Activated T-cell treated with anti-CD3 and anti-CD28 coated beads for 24 hours (primary cell): ENCODE data around the gene ICA1.
"Not testable (repeated sequence)": the region's sequence is repeated elsewhere in the genome, so short reads cannot be mapped to it uniquely, and the experiment has no call there.

Experiments used
- DNase-seq: peaks from one replicate; pipeline ENCODE4 v3.0.0-alpha.2; 2020; ENCODE audit warnings: low read depth

Gene ICA1

DNA sequence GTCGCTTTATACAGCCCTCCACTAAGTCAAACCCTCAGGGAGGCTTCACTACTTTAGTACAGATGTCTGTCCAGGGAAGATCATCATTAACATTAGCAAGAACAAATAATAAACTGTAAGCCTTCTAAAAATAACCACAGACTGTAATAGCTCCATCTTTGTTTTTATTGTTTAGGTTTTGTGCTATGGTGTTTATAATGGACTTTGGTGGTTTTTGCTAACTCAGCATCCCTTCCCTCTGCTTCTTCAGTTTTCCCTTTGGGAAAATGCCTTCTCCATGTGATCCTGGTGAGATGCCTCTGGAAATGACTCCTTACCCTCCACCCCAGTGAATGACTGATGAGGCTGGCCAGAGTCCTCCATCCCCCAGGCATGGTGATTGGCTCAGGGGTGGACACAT is 131.3 kb downstream of the ICA1 start:
- no peak for DNase-seq

DNA sequence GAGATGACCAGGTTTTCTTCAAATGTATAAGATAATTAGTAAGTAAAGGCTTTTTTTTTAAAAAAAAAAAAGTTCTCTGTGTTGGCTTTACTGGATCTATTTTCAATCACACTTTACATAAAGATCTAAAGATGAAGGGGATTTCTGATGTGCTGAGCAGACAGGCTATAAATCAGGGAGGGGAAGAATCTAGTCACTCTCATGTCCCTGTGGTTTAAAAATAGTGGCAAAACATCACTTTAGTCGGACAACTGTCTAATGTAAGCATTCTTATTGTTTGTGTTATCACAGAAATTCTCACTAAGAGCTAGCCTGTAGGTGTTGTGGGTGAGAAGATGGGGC is 132.7 kb downstream of the ICA1 start:
- DNase-seq = no peak

DNA sequence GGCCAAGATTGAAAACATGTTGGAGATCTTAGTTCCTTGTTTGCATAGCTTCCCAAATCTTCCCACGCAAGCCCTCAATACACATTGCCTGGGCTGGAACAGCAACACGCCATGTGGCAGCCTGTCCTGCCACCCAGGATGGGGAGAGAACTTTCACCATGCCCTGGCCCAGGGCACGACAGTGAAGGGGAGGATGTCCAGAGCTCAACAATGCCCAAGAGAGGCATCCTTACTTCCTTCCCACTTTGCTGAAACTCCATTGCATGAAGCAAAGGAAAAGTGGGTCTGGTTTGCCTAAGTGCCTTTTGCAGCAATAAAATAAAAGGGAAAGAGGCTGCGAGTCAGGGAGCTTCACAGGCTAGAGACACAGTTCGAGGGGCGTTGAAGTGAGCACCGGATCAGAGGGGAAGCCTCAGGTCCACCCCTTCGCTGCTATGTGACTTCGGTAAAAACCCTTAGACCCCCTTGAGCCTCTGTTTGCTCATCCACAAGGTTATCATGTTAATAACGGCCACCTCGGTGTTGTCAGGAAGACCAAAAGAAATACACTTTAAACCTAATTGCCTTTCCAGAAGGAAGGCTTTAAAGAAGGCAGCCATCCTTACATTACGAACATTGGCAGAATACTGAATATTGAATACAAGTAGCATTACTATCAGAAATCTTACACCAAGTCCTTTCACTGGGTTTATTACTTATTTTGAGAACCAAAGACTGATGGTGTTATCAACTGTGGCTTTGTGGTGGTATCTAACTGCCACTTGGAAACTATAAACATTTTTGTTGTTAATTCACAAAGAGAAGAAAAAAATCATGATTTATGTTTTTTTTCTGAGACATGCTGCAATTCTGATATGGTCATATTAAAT is 133.3 kb downstream of the ICA1 start:
- no peak for DNase-seq

DNA sequence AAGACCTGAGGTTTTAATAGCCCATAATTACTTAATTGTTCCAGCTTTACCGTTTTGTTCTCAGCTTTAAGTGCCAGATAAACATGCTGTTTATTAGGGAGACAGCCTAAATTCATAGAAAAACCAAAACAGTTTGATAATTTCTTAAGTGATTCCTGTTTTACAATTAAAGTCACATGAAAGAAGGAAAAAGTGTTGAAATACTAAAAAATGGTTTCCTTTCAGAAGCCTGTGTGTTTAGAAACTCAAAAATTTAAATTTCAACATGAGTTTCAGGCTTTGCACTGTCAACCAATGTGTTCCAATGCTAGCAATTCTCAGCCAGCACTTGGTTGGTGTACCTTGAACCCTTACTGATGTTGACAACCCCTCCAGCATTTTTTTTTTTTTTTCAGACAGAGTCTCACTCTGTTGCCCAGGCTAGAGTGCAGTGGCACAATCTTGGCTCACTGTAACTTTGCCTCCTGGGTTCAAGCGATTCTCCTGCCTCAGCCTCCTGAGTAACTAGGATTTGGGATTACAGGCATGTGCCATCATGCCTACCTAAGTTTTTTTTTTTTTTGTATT is 135.3 kb downstream of the ICA1 start:
- DNase-seq = no peak

DNA sequence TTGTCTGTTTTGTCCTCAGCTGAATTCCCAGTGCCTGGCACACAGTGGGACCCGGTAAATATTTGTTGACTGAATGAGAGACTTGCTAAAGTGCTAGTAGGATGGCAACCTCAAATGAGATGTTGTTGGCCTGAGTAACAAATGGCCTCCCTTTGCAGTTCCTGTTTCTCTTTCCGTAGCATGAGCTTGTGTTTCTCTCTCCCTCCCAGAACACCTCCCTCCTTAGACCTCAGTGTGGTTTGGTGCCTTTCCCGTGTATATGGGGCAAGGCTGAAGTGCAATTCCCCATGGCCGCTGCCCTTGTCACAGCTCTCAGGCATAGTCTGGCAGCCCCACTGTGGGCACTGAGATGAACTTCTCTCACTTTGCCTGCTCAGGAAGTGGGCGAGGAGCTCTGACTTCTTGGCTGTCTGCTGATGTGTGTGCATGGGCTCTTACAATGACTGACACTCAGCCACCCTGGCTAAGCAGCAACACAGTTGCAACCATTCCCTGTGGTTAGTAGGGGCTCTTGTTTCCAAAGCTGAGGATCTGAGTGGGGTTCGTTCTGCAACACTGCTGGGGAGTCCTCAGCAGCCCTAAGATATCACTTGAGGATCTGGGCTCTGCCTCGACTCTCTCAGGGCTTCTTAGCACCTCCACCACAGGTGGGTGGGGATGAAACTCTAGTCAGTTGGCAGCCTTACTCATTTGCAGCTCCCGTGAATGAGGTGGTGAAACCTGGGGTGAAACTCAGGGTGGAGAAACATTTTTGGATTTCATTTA is 136.1 kb downstream of the ICA1 start:
- DNase-seq = peak; percentile 73

DNA sequence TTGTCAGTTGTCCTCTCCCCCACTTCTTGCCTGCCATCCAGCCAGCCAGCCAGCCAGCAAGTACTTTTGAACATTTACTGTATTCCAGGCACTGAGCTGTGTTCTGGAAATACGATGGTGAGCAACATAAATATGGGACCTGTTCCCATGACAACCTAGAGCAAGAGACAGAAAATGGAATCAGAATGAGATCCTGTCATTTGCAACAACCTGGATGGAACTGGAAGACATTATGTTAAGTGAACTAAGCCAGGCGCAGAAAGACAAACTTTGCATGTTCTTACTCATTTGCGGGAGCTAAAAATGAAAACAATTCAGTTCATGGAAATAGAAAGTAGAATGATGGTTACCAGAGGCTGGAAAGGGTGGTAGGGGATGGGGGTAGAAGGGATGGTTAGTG is 140.7 kb downstream of the ICA1 start:
- DNase-seq = no peak

DNA sequence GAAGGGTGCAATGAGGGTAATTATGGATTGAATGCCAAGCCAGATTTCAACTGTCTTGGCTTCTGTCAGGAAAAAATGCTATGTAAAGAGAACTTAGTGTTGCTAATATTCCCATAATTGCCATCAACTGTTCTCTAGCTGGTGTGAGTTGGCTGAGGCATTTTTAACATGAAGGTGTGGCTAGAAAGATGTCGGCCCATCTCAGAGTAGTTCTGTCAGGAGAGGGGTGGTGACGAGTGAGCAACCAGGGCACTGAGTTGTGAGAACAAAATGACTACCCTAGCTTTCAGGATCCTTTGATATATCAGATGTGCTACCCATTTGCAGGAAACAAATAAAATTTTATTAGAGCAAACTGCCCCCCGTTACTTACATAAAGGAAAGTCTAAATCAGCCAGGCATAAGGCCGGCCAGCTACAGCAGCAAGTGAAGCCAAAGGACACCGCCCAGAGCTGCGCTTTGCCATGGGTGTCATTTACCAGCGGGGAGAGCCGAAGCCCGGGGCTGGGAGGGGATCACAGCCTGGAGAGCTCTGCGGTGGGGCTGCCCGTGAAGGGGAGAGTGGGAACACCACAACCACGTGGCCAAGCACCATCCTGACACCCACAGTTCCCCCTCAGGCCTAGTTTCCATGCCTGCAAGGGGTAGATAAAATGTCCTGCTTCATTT is 141.4 kb downstream of the ICA1 start:
- no peak for DNase-seq

DNA sequence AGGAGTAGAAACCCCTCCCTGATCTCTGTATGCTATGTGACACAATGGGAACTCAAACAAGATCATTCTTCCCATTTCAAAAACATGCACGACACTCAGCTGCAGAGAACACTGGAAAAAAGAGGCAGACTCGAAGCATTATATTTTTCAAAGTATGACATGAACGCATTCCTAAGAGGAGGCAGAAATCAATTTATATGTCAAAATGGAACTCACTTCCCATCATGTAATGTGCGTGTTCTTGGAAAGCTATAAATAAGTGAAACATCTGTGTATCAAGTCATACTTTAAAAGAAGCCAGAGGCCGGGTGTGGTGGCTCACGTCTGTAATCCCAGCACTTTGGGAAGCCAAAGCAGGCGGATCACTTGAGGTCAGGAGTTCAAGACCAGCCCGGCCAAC is 142.7 kb downstream of the ICA1 start:
- DNase-seq = no peak

DNA sequence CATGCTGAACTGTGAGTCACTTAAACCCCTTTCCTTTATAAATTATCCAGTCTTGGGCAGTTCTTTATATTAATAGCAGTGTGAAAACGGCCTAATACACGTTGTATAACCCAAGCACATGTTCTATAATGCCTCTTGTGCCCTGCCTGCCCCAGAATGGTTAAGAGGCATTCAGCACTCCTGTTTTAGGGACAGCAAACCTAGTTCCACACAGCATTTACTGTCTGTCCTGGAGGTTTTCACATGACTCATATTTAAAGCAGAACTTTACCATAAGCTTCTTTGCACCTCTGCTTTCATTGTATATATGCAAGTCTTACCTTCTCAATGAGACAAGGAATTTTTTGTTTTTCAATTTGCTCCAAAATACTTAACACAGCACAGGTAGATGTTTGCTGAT is 144.8 kb downstream of the ICA1 start:
- DNase-seq = no peak

DNA sequence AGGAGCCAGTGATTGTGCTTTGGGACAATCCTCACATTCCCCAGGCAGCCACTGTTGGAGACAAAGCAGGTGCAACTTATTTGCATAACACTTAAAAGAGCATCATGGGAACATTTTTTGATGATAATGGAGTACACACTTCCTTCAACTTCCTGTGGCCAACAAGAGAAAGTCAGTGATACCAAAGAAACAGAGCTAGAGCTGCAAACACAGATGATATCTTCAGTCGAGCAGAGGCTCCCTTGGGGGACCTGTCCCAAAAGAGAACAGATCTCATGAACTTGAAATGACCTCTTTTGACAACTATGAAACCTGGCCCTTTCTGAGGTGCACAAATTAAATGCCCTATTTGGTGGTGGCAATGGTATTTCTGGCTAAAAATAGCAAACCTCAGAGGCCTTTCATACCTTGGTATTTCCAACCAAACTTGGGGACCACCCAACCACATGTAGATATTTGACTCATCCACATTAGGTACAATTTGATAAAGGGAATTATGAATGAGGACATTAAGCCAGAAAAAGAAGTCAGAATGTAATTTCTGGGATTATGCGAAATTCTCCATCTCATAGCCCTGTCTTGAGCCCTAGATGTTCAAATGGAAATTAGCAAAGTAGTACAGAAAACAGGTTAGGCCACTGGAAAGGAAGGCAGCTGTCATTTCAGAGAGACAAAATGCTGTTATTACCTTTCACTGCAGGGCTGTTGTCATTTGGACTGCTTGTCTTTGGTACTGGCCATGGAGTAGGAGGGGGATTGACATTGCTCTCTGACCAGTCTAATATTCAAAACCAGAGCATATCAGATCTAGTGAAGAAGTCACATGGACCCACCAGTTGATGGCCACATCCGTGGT is 146.2 kb downstream of the ICA1 start:
- no peak for DNase-seq

DNA sequence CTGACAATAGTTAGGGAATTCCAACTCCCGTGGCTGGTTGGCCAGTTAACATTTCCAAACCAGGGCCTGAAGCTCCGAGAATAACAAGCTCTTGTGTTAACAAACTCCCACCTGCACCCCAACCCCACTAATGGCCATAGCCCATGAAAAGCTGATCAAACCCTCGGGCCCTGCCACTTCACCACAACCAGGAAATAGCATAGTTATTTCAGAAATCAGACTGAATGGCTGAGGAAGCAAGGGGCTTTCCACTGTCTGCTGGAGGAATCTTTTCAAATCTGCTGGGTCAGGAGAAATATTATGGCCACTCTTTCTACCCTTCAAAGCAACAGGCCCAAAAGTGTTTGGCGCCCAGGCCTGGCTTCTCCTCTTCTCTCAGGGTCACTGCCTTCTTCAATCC is 147.8 kb downstream of the ICA1 start:
- no peak for DNase-seq

DNA sequence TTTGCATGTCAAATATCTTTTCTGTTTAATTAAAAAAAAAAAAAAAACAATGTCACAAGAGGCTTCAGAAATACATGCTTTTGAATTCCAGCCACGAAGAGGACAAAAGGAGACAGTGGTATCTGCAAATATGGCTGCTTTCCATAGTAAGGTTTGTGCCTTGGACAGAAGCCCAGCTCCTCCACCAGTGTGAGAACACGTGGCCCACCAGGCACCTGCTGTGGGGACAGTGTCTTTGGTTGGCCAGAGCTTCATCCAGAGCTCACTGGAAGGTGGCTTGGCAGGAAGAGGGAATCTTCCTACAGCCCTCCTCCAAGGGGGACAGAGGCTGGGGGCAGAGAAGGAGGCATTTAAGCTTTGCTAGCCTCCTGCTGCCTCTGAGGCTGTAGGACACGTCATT is 148.8 kb downstream of the ICA1 start:
- DNase-seq = no peak

DNA sequence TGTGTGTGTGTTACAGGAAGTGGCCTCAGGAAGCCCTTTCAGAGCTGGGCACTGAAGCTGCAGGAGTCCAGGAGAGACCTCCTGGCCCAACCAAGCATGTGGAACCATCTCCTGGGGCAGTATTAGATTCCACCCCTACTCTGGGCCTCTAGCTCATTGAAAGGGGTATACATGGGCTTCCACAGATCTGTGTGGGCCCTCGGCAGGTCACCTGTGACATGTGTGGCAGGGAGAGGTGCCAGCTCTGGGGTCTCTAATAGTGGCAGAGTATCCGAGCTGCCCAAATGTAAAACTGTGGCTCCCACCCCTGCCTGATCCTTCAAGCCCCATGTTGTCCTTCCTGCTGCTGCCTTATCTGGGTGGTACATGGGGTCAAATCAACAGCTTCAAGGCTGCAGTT is 149.3 kb downstream of the ICA1 start:
- no peak for DNase-seq

DNA sequence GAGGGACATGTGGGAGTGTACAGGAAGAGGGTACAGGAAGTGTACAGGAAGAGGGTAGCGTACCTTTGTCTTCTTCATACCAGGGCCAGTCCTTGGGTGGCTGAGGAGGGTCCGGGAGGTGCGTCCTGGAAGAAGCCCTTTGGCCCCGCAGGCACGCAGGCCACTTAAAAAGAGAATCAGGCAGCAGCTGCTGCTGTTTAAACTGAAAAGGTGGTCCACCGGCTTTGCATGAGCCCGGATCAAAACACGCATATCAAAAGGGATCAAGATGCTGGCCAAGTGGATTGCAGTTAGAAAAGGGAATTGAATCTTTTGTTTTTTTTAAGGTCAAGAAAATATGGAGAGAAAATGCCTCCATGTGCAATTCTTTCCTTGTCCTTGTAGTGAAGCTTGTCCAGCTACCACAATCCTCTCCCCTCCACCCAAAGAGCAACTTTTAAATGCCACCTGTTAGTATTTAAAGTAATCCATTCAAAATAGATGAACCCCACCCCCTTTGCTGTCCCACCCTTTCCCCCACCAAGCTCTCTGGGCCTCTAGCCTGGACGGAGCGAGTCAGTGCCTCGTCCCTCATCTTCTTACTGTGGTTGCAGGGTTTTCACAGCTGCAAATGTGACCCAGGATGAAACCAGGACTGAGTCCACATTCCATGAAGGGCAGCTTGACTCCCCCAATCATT is 150.5 kb downstream of the ICA1 start:
- no peak for DNase-seq

DNA sequence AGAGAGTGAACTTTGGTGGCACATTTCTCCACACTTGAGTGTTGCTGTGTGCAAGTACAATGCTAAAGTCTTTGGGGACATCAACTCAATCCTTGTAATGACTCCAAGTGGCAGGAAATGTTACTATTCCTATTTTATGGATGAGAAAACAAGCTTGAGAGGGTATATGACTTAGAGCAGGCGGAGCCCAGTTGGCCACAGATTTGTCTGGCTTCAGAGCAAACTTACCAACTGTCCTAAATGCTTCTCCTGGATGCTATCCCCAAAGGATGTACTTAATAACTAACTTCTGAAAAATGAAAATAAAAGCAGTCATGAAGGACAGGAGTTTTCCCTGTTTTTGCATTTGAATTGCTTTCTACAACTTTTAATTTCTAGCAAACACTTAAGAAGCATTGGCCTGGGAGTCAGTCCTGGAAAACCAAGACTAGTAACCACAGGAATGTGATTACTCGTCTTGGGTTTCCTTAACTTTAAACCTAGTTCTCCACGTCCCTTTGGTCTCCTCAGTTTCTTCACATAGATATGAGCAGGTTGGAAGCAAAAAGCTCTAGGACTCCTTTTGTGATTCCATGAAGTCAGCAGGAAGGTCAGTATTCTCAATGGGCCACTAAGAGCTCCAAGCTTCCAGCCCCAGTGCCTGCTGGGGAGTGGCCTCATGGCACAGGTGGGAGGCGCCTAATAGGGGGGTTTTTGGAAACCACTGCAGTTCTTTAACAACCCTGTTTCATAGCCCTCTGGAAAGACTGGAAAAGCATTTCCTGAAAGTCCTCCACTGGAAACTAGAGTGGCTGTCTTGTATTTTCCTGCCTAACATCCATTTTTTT is 152.6 kb downstream of the ICA1 start:
- no peak for DNase-seq

DNA sequence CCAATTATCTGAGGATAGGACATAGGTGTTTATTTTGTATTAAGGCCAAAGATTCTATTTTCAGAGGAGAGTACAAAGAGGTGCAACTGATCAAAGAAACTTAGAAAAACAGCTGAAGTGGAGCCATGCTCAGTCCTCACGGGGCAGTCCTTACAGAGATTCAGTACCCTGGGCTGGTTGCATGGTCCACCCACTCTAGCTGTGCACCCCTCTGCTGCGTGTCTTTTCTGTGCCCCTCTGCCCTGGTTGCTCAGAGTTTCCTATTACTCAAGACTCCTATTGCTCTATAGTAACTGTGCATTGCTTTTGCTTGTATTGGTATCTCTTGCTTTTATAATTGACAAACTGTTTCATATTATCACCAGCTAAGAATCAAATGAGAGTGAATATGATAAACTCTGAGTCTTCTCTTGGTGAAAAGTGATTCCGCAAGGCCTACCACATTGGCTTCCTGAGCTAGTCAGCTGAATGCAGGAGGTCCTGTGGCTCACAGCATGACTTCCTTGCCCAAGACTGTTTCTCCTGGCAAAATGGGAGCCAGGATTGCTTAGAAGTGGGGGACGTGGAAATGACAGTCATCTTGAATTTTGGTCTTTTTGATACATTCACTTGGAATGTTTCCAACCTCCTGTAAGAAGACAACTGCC is 156.4 kb downstream of the ICA1 start:
- no peak for DNase-seq

DNA sequence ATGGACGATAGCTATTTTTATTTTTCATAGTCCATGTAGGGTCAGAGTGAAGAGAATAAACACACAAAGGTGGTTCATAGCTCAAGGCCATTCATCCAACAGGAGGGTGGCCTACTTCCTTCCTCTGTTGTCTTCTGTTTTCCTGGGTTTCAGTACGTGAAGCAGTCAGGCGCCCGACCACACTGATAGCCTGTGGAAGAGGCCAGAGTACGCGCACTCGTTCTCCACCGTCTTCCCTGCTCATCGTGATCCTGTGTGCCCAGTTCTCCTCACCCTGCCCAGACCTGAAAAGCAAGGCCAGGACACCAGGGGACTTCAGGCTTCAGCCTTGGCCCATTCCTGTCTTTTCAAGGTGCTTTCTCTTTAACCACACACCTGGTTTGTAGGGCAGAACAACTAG is 158.7 kb downstream of the ICA1 start:
- no peak for DNase-seq

DNA sequence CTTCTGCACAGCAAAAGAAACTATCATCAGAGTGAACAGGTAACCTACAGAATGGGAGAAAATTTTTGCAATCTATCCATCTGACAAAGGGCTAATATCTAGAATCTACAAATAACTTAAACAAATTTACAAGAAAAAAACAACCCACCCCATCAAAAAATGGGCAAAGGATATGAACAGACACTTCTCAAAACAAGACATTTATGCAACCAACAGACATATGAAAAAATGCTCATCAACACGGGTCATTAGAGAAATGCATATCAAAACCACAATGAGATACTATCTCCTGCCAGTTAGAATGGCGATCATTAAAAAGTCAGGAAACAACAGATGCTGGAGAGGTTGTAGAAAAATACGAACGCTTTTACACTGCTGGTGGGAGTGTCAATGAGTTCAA is 160.7 kb downstream of the ICA1 start:
- not testable (repeated sequence) for DNase-seq
